GM21447 (cell line): ENCODE measurements around the gene BPIFB3.
"Not testable (repeated sequence)": the region's sequence is repeated elsewhere in the genome, so short reads cannot be mapped to it uniquely, and the experiment has no call there.

Experiments used
- ATAC-seq: cut with Tn5 transposase; IDR thresholded peaks from one replicate; pipeline ENCODE4 v1.9.1; 2021; ENCODE audit not compliant: unreplicated experiment

Gene BPIFB3

GRCh38 chr20:33112547-33113386, 59.1 kb downstream of the BPIFB3 start:
- no peak for ATAC-seq

- ATAC-seq = no peak
Observed at GRCh38 chr20:33113387-33113908, 59.7 kb downstream of the BPIFB3 start.

- ATAC-seq = not testable (repeated sequence)
Observed at GRCh38 chr20:33115501-33115900, 61.8 kb downstream of the BPIFB3 start.

GRCh38 chr20:33119725-33120720, 66.3 kb downstream of the BPIFB3 start:
- no peak for ATAC-seq

- no peak for ATAC-seq
Observed at GRCh38 chr20:33120934-33121333, 67.2 kb downstream of the BPIFB3 start.

GRCh38 chr20:33122297-33122696, 68.6 kb downstream of the BPIFB3 start:
- not testable (repeated sequence) for ATAC-seq
